ENCODE data around the gene MRAP2. TPM values are rescaled to one million over a fixed set of nuclear protein-coding genes. Genes with fewer than 3 reads are reported as not detected.
"Not testable (repeated sequence)": the region's sequence is repeated elsewhere in the genome, so short reads cannot be mapped to it uniquely, and the experiment has no call there.

The MRAP2 gene
- polyA plus RNA-seq, 1 donor = 26.8 TPM

DNA sequence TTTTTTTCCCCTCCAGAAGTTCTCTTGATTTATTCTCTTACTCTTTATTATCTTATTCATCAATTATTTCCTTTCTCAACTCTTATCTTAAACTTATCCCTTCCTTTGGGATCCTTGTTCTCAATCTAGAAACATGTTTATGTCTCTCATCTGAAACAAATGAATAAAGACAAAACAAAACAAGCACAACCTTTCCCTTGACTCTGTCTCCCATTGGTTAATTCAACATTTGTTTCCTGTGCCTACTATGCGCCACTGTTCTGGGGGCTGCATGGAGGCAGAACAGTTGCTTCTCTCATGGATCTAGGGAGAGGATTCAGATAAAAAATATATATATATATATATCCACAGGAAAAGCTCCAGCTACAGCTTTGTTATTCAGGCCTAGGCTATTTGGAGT, 5.2 kb upstream of the MRAP2 start:
- no peak for DNase-seq (ENCODE audit: low read depth)

DNA sequence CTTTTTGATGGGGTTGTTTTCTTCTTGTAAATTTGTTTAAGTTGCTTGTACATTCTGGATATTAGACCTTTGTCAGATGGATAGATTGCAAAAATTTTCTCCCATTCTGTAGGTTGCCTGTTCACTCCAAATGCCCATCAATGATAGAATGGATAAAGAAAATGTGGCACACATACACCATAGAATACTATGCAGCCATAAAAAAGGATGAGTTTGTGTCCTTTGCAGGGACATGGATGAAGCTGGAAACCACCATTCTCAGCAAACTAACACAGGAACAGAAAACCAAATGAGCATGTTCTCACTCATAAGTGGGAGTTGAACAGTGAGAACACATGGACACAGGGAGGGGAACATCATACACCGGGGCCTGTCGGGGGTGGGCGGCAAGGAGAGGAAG, 1.6 kb upstream of the MRAP2 start:
- DNase-seq (ENCODE audit: low read depth) = not testable (repeated sequence)

DNA sequence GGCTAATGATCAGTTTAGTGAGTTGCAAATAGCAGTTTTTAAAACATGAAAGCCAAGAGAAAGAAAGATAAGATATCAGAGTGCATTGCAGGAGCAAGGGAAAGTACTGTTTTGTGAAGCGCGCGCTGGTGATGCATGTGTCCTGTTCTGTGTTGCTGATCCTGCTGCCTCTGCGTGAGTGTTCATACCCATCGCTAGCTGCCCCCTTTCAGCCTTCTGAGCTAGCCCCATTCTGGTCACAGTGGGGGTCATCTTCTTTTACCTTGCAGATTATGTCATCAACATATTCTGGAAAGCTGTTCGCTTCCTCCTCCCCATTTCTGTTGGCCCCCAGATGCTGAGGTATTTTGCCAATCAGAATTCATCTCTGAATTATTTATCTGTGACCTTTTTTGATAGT, 1.9 kb downstream of the MRAP2 start:
- DNase-seq (ENCODE audit: low read depth) = no peak

DNA sequence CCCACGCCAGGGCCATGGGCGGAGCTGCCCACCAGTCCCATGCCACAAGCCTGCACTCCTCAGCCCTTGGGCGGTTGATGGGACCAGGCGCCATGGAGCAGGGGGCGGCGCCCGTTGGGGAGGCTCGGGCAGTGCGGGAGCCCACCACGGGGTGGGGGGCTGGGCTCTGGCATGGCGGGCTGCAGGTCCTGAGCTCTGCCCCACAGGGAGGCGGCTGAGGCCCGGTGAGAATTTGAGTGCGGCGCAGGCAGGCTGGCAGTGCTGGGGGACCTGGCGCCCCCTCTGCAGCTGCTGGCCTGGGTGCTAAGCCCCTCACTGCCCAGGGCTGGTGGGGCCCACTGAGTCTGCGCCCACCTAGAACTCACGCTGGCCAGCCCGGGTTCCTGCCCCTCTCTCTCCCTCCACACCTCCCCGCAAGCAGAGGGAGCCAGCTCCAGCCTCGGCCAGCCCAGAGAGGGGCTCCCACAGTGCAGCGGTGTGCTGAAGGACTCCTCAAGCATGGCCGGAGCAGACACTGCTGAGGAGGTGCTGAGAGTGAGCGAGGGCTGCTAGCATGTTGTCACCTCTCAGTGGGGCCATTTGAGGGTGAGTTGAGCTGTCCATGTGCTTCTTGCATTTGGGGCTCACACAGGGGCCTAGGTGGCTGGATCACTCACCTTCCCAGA, 4.0 kb downstream of the MRAP2 start:
- DNase-seq (ENCODE audit: low read depth) = no peak

DNA sequence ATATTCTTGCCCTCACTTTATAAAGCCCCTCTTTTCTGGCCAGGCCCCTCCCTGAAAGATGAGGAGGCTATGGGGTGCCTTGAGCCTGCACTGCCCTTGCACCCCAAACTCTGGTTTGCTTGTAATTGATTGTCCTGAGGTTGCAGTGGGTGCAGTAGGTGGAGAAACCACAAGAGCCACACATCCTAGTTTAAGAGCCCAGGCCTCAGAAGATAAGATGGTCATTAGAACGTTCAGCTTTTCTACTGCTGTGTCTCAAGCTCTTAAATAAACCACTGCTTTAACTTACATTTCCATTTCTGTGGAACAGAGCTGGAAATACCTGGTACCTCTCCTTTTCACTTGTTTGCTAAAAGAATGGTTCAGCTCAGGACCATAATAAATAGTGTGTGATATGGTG, 9.0 kb downstream of the MRAP2 start:
- DNase-seq (ENCODE audit: low read depth) = no peak

DNA sequence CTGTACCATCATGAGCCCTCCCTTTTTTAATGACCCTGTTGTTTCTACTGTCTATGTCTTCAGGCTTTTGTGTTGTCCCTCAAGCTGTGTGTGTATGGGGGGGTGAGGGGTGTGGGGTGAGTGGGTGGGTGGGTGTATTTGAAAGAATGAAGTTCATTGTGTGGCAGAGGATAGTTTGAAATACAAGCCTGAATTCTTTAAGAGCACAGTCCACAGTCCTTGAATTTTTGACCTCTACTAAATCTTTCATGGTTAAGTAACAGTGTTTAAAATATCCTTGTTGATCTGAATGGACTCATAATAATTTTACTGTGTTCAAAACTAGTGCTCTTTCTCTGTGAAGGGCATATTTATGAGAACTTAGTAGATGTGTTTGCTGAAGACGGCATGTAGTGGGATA, 10.0 kb downstream of the MRAP2 start:
- DNase-seq (ENCODE audit: low read depth) = no peak

DNA sequence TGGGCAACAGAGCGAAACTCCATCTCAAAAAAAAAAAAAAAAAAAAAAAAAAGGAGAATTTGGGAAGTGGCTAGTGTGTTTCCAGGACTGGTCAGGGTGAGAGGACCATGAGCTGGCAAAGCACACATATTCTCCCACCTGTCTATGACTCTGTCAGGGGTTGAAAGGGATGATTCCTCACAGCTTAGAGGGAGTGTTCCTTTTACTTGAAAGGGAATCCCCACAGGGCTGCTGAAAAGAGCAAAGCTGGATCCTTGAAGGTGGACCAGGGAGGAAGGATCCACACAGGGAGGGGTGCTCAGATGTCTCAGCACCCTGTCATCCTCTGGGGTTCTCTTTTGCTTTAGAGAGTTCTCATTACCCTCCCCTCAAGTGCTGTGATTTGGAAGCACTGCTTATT, 13.2 kb downstream of the MRAP2 start:
- no peak for DNase-seq (ENCODE audit: low read depth)

DNA sequence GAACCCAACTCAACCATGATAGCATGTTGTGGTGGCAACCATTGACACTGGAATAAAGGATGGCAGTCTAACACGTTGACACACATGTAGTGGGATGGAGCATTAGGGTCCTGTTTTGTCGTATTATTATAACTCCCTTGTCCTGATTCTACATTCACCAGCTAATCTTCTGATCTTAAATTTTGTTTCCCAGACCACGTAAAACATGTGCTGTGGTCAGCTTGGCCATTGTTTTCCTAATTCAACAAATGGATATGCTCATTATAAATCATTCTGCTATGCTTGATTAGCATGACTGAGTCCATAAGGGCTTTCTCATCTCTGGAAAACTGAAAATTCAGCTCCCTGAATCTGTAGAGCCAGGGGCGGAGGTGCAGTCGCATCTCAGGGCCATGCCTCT, 15.0 kb downstream of the MRAP2 start:
- DNase-seq (ENCODE audit: low read depth) = no peak

DNA sequence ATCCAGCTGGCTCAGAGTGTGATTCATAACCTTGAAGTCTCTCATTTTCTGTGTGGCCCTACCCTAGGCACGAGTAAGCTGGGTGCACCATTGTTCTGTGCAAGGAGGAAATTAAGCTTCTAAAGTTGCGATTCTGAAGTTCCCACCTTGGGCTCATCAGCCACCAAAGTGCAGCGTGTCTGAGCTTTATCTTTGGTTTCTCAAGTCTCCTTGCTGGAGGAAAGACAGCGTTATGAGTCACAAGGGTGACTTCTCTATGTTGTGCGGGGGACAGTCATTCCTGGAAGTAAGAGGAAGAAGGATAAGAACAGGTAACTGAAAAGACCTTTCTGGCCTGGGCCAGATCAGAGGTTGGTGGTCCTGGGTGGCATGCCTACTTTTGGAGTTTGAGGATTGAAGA, 16.8 kb downstream of the MRAP2 start:
- no peak for DNase-seq (ENCODE audit: low read depth)

DNA sequence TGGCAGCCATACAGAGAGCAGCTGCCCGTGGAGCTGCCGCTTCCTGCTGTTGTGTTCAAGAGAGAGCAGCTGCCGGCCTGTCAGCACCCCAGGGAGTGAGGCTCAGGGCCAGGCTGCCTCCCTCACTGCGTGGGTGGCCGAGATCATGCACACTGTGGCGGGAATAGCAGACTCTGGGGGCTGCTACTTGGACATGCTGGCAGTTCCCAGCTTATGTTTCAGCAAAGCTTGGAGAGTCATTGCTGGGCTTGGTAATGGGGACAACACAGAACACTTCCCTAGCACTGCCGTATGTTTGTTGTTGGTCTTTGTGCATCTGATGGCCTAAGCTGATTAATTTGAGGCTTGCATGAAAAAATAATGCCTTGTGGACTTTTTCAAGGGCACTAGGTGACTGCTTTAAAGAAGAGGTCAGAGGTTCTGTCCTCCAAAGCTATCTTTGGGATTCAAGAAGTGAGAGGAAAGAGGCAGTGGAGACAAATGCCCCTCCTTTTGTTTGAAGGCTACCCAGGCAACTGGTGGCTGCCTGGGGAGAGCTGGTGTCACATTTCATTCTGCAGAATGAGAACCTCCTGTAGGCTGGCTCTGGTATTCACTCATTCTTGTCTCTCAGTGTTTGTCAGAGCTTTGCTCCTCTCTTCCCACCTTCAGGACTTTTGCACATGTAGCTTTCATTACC, 18.8 kb downstream of the MRAP2 start:
- no peak for DNase-seq (ENCODE audit: low read depth)

DNA sequence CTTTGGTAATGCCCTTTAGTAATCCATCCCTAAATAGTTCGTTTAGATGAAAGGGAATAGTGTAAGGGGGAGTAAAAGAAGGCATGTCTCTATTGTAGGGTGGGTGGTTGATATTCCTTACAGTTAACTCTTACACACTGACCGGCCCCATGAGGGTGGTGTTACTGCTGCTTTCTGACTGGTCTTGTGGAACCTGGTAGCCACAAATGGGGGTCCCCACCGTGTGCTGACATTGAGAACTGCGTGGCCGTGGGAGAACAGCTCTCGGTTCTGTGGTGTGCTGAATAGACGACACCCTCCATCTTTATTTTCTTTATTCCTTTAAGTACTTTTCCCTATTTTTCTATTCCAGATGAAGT, 19.3 kb downstream of the MRAP2 start:
- no peak for DNase-seq (ENCODE audit: low read depth)

DNA sequence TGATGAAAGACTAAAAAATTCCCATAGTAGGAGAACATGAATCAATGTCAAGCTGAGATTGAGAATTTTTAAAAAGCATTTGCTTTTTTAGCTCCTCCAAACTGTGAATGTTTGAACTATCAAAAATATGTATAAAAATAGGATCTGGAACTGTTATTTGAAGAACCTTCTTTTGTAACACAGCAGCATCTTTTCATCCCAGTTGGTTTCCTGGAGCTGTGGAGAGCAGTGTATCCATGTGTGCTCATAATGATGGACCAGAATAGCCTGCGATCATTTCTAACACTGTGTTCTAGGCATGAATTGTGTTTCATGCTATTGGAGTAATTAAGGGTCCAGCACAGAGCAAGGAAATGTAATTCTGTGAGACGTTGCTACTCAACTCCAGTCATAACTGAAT, 22.1 kb downstream of the MRAP2 start:
- DNase-seq (ENCODE audit: low read depth) = no peak

DNA sequence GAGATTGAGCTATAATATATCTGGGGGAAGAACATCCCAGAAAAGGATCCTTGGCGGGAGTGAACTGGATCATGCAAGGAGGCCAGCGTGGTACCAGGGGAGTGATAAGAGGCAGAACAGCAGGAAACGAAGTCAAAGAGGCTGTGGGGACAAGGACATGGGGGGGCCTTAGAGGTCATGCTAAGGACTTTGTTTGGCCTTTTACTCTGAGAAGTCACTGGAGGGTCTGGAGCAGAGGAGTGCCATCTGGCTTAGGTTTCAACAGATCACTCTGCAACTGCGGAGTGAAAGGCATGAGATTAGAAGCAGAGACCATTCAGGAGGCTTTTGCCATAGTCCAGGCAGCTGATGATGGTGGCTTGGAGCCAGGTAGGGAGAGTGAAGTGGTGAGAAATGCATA, 24.3 kb downstream of the MRAP2 start:
- no peak for DNase-seq (ENCODE audit: low read depth)

DNA sequence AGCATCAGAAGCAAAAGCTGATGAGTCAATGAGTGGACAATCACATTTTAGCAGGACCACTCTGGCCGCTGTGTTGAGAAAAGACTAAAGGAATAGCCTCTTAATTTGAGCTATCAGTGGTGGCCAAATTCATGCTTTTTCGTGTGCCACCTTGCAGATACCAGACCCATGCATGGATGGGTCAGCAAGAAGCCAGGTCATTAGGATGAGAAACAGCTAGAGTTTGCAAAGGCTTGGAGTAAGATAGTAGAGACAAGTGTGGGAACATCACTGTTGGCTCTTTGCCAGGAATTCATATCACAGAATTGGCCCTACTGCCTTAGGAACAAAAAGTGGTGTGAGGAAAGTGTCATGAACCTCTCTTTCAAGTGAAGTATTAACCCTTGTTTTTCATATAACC, 25.5 kb downstream of the MRAP2 start:
- no peak for DNase-seq (ENCODE audit: low read depth)

DNA sequence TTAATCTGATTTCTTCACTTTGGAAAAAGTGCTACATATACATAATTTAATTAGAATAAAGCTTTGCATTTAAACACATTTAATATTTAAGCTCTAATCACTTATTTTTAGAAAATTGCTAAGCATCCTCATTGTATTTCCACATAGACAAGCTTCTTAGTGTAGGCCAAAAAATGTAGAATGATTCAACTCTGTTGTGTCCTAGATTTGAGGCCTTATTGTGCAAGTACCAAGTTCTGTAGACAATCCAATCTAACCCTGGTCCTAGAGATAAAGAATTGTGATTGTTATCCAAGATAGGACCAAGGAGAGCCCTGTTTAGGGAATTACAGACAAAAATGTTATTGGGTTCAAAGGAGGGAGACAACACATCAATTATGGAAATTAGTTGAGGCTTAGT, 27.6 kb downstream of the MRAP2 start:
- no peak for DNase-seq (ENCODE audit: low read depth)

DNA sequence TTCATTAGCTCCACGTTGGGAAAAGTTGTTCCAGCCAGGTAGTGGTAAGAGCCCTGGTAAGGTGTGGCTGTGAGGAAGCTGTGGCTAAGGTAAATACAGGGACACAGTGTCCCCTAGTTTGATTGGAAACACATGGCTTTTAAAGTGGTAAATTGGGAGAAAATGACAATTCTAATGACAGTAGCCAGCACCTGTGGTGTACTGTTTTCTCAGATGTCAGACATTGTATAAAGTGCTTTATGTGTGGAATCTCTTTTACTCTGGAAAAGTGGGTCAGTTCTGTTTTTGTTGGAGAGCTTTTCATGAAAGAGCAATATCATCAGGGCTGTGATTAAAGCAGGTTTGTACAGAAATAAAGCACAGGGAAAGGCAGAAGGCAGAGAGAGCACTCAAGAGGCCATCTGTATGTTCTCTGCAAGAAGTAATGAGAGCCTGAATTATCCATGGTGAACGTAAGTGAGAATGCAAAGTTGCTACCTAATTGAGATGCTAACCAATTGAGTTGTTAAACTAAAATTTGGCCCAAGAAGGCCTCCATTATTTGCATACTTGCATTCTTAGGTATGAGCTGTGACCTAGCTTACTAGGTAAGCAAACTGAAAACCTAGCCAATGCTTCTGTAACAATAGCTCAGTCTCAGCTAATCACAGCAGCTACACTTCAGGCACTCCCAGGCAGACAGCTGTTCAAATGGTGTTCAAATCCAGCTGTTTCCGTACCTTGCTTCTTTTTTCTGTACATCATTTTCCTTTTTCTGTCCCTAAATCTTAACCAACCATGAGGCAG, 28.2 kb downstream of the MRAP2 start:
- no peak for DNase-seq (ENCODE audit: low read depth)

DNA sequence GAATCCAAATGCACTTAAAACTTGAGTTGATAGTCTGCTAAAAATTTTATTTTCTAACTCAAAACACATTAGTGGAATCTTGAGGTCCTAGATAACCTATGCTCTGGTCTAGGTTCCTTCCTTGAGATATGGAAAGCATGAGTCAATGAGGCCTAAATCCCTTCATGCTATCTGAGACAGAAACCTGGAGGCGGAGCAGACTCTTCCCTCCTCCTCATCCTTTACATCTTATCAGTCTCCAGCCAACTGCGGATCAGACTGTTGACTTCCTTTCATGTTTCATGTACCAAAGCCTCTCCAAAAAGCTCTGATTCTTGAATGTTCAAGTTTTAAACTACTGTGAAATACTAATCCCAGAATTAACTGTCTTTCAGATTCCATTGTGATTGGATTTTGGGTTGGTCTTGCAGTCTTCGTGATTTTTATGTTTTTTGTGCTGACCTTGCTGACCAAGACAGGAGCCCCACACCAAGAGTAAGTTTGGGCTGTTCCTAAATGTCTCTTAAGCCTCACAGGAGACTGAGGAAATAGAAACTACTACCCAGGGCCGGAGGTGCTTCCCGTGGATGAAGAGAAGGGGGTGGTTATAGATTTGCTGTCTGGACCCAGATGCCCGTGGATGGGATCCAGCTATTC, 29.1 kb downstream of the MRAP2 start:
- DNase-seq (ENCODE audit: low read depth) = no peak

DNA sequence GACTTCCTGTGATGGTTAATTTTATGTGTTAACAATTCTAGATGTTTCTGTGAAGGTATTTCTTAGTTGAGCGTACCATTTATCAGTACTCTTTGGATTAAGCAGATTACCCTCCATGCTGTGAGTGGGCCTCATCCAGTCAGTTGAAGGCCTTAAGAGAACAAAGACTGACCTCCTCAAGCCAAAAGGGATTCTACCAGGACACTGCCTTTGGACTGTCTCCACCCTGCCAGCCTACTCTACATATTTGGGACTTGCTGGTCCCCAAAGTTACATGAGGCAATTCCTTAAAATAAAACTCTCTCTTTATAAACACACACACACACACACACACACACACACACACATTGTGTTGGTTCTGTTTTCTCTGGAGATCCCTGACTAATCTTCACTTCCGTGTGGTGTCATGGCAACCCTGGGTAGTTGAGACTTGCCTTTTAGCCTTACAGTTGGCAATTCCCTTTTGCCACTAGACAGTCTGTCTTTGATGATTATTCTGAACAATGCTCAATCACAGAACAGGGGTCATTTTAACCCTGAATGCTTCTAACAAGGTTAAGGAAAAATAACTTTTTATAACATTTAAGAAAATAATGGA, 32.2 kb downstream of the MRAP2 start:
- no peak for DNase-seq (ENCODE audit: low read depth)

DNA sequence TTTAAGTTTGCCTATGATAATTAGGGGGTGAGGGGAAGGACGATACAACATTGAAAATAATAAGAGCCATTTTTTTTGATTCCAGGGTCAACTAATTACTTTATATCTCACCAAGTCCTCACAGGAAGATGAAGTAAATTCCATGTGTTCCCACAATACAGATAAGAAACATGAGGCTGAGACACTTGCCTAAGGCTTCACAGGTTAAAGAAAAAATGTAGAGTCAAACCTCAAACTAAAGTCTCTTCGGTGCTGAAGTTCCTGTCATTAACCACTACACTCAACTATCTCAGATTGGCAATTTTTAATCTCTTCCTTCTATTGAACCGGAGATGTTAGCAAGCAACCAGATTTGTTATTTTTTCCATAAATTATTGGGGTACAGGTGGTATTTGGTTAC, 33.0 kb downstream of the MRAP2 start:
- no peak for DNase-seq (ENCODE audit: low read depth)

DNA sequence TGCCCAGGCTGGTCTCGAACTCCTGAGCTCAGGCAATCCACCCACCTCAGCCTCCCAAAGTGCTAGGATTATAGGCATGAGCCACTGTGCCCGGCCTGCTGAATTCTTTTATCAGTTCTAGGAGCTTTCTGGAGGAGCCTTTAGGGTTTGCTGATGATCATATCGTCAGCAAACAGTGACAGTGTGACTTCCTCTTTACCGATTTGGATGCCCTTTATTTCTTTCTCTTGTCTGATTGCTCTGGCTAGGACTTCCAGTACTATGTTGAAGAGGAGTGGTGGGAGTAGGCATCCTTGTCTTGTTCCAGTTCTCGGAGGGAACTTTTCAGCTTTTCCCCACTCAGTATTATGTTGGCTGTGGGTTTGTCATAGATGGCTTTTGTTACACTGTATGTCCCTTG, 35.3 kb downstream of the MRAP2 start:
- DNase-seq (ENCODE audit: low read depth) = not testable (repeated sequence)

DNA sequence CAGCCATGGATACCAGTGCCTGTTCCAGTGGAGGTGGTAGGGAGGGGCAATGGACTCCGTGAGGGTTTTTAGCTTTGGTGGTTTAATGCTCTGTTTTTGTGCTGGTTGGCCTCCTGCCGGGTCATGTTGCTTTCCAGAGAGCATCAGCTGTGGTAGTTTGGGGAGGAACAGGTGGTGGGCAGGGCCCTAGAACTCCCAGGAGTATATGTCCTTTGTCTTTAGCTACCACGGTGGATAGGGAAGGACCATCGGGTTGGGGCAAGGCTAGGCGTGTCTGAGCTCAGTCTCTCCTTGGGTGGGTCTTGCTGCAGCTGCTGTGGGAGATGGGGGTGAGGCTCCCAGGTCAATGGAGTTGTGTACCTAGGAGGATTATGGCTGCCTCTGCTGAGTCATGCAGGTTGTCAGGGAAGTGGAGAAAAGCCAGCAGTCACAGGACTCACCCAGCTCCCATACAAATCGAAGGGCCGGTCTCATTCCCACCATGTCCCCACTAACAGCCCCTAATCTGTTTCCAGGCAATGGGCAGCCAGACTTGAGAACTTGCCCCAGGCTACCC, 38.9 kb downstream of the MRAP2 start:
- no peak for DNase-seq (ENCODE audit: low read depth)
